HG02981 (cell line): Measurements from ENCODE around the gene SP140.
"Not testable (repeated sequence)": the region's sequence is repeated elsewhere in the genome, so short reads cannot be mapped to it uniquely, and the experiment has no call there.

ENCODE experiments used
- ATAC-seq: cut with Tn5 transposase; IDR thresholded peaks from one replicate; pipeline ENCODE4 v1.9.1; 2021; ENCODE audit warnings: mild to moderate bottlenecking, moderate library complexity; ENCODE audit not compliant: unreplicated experiment

The SP140 gene

DNA sequence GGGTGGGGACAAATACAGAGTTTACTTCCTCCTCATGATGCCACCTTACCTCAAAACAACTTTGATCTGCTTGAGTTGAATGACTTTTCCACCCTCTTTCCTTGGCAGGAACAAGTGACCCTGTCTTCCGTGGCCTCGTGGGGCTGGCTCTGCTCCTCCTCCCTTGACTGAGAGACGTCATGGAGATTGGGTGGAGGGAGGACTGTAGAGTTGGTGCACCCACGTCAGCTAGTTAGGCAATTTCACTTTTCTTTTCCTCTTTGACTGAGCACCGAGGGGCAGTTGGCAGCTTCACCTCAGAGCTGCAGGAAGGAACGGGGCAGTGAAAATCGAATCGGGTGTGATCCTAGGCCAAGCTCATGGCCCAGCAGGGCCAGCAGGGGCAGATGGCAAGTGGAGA lies at the start of gene SP140:
TSS of gene SP140 (plus strand) at position 251 of the 400 bp plus-strand sequence. CDS start at position 360, 109 bp downstream.
- peak; percentile 72 for ATAC-seq

DNA sequence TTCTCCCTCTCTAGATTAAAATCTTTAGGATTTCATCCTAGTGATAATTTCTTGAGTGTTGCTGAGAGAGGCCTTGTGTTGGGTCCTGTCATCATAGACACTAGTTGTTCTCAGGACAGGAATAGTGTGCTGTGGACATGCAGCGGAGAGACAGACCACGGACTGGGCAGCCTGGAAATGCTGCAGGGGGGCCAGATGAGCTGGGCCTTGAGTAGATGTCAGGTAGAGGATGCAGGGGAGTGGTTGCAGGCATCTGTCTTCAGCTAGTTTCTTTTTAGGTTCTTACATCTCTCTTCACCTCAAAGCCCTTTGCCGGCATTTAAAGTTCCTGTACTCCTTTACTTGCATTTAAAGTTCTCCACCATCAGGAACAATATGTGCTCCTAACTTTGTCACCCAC lies 48.5 kb upstream of the SP140 start:
- no peak for ATAC-seq

DNA sequence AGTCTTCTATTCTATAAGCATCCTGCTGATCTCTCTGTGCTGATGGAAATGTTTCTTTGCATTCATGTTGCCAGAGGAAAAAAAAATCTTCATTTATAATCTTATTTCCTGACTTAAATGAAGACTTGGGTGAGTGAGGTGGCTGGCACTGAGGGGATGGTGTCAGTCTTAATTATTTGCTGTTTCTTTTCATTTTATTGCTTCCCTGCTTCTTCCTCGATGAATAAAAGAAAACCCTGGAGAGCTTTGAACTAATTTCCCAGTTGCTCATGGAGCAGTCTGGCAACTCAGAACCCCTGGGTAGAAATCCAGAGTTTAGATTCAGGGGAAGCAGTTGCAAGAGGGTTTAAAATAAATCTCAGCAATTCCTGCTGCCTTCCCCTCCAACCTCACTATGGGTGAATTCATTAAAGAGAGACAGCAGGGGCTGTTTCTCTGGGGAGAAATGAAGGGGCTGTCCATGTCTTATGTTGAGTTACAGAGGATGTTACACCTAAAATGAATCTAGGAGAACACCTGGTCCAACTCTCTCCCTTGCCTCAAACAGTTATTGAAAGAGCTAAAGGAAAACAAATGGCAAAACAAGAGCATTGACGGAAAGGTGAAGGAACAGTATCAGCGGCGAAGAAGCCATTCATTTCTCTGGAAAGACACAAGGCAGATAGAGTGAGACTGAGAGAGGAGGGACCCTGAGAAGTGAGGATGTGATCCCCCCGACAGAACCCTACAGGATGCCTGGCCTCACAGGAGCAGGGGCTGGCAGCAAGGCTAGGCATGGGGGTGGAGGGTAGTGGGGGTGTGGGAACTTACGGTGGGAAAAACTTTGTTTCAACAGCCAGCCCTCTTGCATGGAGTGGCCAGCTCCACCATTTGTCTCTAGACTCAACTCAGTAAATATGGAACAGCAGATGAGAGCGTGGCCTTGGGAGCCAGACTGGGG lies 46.7 kb upstream of the SP140 start:
- no peak for ATAC-seq

DNA sequence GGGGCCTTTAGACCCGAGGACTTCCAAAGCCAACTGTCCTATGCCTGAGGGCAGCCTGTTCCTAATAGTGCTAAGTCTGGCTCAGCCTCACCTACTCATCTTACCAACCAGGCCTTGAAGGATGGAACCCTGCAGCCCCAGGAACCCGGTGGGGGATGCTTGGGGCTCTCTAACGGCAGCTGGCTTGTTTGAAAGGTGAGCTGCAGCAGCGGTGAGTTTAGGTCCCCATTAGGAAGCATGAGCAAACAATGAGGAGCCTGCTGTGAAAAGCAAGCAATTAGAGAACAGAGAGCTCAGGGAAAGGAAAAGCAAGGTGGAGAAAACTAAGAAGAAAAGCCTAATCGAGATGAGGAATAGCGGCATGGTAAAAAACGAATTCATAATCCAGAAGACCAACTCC lies 45.6 kb upstream of the SP140 start:
- no peak for ATAC-seq

DNA sequence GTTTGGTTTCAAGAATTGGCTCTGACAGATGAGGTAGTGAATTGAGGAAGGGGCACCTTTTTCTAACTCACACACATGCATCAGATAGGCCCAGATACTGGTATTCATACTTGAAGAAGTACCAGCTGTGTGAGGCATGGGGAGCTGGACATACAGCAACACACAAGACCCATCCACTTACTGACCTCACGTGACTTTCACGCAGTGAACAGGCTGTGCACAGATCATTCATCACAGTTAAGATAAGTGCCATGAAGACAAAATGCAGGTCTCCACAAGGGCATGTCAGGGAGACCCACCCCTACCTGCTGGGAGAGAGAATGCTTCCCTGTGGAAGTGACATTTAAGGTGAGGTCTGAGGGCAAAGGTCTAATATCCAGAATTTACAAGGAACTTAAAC lies 44.3 kb upstream of the SP140 start:
- ATAC-seq, result no peak

DNA sequence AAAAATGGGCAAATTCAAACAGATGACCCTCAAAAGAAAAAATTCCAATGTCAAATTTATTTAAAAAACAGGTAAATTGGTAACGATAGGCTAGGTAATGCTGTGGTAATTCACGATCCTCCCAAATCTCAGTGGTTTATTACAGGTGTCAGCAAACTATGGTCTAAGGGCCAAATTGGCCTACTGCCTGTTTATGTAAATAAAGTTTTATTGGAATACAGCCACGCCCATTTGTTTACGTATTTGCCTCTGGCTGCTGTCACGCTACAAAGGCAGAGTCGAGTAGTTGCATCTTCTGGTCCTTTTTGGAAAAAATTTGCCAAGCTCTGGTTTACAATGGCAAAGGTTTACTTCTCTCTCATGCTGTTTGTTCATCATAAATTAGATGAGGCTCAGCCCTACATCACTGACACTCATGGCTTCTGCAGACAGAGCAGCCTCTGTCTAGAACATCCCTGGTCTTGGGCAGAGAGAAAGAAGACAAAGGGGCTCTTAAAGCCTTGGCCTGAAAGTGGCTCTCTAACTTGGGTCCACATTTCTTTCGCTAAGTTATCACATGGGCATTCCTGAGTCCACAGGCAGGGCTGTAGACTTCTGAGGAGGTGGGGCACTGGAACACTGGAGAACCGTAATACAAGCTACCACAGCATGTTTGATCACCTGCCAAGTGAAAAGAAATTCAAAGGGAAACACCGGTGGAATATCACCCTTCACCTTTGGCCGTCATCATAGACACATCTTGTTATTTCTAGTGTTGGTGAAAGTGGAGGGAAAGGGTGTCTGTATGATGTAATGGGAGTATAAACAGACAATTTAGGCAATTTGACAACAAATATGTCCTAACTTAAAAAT lies 40.6 kb upstream of the SP140 start:
- ATAC-seq, result no peak

DNA sequence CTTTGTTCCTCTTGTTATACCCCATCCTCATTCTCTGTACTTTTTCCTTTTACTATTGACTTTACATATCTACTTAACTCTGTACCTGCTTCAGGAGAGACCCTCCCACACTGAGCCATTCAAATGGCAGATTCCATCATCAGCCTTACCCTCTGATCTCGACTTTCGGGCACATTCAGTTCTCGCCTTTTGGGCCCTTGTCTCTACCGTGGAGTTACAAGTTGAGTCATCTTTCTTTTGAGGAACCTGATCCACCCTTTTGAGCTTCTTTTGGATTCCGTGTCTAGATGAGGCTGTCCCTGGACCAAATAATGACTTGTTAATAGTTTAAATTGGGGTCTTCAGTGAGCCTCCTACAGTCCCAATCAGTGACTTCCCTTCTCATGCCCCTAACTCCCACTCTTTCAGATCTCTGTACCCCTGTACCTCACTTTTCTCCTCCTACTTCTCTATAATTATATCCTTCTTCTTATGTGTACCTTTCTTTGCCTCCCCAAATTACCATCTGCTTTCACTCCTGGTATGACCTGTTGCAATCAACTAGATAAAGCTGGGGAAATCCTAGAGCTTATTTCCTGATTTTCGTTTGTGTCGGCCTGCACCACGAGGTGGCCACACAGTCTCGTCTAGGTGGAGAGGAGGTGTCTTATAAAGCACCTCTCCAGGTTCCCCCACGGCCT lies 23.0 kb upstream of the SP140 start:
- ATAC-seq, result peak; percentile 42

DNA sequence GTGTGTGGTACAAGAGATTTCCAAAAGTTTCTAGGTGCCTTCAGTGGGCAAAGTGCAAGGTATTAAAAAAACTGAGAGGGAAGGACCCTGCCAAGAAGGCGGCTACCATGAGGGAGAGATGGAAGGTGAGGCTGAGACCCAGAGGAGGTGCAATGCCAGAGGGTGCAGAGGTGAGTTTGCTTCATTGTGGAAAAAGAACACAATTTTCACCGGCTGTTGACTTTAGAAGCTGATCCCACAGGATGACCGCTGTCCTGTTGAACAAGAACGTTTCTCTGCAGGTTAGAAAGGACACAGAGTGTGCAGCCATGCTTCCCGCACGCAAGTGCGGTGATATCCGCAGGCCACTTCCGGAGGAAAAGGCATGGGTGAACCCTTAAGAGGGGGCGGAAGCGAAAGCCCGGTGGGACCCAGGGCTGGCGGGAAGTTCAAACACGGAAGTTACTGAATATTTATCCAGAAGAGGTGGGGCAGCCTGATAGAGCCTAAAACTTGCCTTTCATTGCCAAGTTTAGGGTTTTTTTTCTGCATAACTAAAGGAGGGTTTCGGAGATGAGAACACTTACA lies 22.3 kb upstream of the SP140 start:
- peak; percentile 24 for ATAC-seq

DNA sequence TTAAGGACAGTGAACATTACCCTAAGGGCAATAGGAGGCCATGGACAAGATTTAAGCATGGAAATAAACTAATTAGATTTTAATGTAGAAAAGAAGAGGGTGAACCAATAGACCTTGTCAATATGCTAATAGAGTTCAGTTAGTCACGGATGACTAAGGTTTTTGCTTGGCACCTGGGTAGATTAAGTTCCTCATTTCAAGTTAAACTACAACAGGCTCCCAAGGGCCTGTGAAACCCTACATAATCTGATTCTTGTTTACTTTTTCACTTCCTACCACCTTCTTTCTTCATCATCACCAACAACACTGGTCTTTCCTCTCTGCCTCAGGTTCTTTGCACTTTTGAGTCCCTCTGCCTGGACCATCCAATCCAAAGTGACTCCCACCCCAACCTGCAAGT lies 20.5 kb upstream of the SP140 start:
- peak; percentile 53 for ATAC-seq

DNA sequence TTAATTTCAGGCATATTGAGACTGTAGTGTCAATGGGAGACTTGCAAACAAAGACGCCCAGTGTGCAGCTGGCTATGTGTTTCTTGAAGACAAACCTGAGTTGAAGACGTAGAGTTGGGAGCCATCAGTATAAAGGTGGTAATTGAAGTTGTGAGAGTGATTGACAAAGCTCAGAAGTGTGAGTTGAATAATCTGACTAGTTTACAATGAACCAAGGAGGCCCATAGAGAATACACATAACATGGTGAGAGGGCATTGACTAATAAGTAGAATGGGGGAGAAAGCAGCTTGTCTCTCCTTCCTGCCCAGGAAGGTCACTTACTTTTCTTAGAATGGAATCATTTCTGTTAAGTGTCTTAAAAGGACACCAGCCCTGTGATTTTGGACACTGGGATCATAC lies 19.8 kb upstream of the SP140 start:
- ATAC-seq, result peak; percentile 24

DNA sequence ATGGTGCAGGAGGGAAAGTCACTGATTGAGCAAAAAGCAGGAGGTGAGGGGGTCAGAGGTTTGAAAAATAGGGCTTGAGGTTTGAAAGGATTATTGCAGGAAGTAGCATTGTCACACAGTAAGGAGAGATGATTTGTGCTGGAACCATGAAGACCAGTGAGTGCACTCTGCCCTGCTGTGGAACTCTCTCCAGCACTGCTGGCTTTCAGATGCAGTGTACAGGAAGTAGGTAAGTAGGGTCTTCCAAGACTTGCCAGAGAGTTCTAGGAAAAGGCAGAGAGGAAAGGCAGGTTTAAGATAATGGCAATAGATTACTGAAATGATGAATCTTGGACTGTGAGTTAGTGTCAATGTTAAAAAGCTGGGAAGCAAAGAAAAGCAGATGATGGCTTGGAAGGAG lies 17.0 kb upstream of the SP140 start:
- ATAC-seq, result no peak

DNA sequence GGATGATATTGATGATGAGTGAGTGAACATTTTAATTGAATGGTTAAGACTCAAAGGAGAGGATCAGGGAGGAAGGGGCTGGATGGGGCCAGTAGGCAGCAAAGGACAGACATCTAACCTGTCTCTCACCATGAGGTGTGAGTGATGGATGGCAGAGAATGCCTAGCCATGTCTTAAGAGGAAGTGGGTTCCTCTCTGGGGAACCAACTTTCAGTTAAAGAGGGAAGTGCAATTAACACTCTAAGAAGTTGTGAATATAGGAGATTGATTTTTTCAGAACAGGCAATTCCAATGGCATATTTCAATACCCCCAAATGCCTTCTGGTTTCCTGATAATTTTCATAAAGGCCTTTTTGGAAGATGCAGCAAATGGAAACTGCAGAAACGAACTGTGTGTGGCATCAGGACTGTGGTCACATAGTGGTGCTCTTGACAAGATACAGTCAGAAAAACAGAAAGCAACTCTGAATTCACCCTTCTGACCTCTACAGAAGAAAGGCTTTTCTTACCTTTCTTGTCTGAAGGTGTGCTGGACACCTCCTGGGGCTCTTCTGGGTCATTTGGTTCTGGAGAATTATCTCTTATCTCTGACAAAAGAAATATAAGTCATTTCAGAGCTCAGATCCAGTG lies 16.0 kb upstream of the SP140 start:
- peak; percentile 47 for ATAC-seq

DNA sequence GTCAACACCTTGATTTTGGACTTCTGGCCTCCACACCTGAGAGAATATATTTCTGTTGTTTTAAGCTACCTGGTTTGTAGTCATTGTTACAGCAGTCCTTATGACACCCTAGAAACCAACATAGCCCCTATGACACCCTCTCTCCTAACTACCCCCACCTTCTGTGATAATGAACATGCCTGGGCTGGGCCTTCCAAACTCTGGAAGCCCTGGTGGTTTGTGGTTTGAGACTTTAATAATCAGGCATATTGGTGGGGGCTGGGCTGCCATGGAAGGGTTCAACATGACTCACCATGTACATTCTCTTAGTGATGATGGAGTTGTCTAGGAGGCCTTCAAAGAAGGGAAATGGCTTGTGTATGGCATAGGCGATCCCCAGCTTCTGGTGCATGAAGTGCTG lies 9.0 kb upstream of the SP140 start:
- no peak for ATAC-seq

DNA sequence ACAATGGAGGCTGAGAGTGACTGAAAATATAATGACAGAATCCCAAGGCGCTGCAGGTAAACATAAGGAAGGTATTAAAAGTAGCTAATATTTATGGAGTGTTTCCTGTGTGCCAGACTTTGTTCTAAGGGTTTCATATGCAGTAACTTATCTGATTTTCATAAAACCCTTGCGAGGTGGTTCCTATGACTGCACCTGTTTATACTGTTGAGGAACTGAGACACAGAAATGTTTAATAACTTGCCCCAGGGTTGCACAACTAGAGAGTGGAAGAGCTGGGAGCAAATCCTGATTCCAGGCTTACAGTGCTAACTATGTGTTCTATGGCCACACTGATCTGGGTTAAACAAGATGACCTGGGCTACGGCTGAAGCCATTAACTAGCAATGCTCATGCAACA lies 8.1 kb upstream of the SP140 start:
- no peak for ATAC-seq

DNA sequence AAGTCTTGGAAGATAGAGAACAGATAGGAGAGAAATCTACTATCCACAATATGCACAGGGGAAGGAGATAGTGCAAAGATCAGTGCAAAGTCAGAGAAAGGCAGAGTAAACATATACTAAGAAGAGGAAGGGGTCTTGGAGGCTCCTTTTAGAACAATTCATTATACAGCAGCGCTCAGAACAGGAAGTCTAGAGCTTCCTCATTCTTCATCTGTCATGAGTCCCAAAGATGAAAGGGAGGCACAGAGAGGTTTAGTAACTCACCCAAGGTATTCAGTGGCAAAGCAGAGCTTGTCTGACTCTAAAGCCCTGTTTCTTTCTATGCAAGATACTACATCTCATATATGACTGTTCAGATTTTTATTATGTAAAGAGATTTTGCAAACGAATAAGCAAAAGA lies 7.1 kb upstream of the SP140 start:
- ATAC-seq, result no peak

DNA sequence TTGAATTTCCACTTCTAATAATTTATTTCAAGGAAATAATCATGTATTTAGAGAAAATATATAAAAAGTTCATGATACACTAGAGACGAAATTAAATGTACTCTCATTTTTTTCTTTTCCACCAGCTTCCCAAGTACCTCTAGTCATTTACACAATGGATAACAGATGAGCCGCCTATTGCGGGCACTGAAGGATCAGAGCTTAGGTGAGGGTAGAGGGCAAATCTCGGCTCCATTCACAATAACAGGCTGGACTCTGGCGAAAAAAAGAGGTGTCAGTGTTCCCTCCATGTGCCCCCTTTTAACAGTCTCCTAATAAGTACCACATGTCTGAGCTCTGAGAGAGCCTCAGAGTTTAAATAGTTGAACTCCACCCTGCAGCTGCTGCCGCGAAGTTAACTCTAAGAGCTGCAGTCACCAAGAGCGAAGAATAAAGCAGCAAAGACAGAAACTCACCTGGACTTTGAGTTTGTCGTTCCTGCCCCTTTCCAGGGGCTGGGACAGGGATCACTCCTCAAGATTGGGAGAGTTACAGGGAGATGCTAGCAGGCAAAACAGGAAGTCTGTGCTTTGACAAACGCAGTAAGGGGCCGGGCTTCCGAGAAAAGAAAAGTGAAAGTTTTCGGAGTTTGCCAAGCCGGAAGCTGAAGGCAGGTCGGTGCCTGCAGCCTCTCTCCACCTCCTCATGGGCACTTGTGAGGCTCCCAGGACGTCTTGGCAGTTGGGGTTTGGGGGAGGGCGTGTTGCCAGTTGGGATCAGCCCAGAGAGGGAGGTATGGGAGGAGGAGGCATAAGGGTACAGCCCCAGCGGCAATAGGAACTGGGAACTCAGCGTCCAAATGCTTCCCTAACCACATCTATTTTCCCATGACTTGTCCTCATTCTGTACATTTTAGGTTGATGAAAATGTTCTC lies 5.9 kb upstream of the SP140 start, which contains the start of gene SP110:
TSS of gene SP110 (minus strand) at position 566 of the 913 bp plus-strand sequence. CDS start 3,057 bp downstream, outside the sequence.
- peak; percentile 78 for ATAC-seq

DNA sequence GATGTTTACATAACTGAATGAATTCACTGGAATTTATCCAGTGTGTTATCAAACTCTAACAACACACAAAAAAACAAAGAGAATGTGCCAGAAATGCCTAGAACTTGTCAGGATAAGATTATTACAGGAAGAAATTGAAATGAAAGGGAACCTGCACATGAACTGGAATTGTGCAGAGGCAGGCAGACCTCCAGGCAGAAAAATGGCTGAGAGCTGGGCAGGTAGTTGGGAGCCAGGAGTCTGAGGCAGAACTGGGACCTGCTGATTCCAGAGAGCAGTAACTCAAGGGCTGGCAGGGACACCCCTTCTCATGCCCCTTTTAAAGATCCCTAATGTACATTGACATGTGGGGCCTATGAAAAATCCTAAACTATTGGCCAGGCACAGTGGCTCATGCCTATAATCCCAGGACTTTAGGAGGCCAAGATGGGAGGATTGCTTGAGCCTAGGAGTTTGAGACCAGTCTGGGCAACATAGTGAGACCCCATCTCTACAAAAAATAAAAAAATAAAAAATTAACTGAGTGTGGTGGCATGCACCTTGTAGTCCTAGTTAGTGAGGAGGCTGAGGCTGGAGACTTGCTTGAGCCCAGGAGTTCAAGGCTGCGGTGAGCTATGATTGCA lies 5.1 kb upstream of the SP140 start:
- no peak for ATAC-seq

DNA sequence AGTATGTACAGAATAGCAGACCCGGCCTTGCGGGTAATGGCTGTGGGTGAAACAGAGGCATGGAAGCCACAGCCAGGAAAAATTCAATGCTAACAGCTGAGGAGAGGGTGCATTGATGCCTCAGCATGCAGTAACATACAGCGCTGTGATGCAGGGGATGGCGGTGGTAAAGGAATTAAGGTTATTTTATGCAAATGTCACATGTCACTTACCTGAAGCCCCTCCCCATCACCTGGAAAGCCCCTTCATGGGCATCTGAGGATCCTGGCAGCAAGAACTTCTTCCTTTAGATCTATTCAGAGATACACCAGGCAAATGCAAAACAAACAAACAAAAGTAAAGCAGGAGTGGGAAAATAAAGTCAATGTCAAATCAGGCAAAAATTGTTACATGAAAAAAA lies 4.0 kb upstream of the SP140 start:
- ATAC-seq, result no peak

DNA sequence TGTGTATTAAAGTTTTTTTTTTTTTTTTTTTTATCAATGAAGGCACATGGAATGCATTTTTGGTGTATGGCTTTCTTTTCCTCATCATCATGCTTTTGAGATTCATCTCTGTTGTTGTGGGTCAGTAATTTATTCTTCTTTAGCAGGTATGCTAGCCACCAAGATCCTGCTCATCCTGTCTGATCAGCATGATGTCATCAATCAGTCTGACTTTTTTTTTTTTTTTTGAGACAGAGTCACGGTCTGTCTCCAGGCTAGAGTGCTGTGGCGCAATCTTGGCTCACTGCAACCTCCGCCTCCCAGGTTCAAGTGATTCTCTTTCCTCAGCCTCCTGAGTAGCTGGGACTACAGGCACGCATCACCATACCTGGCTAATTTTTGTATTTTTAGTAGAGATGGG lies 2.7 kb upstream of the SP140 start:
- not testable (repeated sequence) for ATAC-seq
